Gastrocnemius medialis (tissue), 4 donors: ENCODE results near the gene OLFML3.

Source experiments
- POLR2A ChIP-seq, 2 donors: fragments of 450-650 bp; IDR thresholded peaks; one replicate each; pipeline ENCODE4 v1.6.1; 2017; ENCODE audit warnings: antibody characterized with exemption in 2 of 2, mild to moderate bottlenecking in 2 of 2, moderate library complexity in 2 of 2
- TF ChIP-seq, protein P1 (sequence below), 5 experiments: fragments of 450-650 bp in 3 of 5; fragments of 200-600 bp in 2 of 5; sonication (generic) in 2 of 5; IDR thresholded peaks in 4 of 5; conservative IDR thresholded peaks in 1 of 5; 1 replicate in 4 of 5; 2 replicates in 1 of 5; pipeline ENCODE4 v1.5.1; 2016 to 2019; ENCODE audit warnings: antibody characterized with exemption in 5 of 5, mild to moderate bottlenecking in 3 of 5, moderate library complexity in 3 of 5

DNA sequence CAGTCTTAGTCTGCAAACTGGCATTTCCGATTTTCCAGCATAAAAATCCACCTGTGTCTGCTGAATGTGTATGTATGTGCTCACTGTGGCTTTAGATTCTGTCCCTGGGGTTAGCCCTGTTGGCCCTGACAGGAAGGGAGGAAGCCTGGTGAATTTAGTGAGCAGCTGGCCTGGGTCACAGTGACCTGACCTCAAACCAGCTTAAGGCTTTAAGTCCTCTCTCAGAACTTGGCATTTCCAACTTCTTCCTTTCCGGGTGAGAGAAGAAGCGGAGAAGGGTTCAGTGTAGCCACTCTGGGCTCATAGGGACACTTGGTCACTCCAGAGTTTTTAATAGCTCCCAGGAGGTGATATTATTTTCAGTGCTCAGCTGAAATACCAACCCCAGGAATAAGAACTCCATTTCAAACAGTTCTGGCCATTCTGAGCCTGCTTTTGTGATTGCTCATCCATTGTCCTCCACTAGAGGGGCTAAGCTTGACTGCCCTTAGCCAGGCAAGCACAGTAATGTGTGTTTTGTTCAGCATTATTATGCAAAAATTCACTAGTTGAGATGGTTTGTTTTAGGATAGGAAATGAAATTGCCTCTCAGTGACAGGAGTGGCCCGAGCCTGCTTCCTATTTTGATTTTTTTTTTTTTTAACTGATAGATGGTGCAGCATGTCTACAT is 2.5 kb upstream of the OLFML3 start:
- TF ChIP-seq POLR2A (IDR thresholded peaks at IDR 0.05) = no peak
- TF ChIP-seq, protein P1, sequence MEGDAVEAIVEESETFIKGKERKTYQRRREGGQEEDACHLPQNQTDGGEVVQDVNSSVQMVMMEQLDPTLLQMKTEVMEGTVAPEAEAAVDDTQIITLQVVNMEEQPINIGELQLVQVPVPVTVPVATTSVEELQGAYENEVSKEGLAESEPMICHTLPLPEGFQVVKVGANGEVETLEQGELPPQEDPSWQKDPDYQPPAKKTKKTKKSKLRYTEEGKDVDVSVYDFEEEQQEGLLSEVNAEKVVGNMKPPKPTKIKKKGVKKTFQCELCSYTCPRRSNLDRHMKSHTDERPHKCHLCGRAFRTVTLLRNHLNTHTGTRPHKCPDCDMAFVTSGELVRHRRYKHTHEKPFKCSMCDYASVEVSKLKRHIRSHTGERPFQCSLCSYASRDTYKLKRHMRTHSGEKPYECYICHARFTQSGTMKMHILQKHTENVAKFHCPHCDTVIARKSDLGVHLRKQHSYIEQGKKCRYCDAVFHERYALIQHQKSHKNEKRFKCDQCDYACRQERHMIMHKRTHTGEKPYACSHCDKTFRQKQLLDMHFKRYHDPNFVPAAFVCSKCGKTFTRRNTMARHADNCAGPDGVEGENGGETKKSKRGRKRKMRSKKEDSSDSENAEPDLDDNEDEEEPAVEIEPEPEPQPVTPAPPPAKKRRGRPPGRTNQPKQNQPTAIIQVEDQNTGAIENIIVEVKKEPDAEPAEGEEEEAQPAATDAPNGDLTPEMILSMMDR (IDR thresholded peaks at IDR 0.05 in 4 of 5, conservative IDR thresholded peaks at IDR 0.05 in 1 of 5) = peak in 3 of 5 experiments; percentile 21 to 28 (median 26)
